Measurements from ENCODE around the gene ELANE.

Gene ELANE

DNA sequence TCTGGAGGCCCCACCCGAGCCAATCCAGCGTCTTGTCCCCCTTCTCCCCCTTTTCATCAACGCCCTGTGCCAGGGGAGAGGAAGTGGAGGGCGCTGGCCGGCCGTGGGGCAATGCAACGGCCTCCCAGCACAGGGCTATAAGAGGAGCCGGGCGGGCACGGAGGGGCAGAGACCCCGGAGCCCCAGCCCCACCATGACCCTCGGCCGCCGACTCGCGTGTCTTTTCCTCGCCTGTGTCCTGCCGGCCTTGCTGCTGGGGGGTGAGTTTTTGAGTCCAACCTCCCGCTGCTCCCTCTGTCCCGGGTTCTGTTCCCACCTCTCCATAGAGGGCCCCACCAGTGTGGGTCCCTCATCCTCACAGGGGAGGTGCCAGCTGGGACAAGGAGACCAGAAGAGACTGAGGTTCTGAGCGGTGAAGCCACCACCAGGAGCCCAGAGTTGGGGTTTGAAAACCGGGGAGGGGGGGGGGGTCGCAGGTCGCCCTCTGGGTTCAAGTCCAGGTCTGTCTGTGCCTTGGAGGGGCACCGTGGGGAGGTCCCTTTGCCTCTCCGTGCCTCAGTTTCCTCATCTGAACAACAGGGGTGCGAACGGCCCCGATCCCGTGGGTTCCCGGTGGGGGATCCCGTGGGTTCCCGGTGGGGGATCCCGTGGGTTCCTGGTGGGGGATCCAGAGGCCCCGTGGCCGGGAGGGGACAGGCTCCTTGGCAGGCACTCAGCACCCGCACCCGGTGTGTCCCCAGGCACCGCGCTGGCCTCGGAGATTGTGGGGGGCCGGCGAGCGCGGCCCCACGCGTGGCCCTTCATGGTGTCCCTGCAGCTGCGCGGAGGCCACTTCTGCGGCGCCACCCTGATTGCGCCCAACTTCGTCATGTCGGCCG, at the start of gene ELANE:
Gene ELANE (plus strand): TSS at position 168 of the 878 bp plus-strand sequence. CDS start 26 bp downstream, at position 194.
- no peak for DNase-seq (ENCODE audit: low spot score)
- FAIRE-seq, result no peak

DNA sequence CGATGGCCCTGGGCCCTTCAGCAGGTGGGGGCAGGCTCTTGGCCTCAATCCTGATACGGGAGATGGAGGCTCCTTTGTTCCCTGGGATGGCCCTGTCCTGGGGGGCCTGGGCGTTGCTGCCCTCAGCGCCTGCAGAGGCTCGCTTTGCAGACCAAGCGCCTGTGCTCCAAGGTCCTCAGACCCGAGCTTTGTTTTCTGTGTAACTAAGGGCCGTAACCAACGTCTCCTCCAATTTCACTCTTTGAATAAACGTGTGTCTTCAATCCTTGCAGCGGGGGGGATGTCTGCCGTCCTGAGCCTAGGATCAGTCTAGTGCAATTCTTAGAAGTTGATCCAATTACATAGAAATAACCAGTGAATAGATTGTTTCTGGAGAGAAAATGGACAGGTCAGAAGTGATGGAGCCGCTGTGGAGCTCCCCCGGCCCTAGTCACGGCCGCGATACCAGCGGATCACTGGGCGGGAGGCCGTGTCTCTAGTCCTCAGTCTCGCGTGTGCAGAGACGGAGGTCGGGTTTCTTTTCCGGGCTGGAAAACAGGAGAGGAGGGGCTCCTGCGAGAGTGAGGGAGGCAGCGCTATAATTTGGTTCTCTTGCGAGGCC, 49.5 kb upstream of the ELANE start:
- DNase-seq (ENCODE audit: low spot score) (no peak), FAIRE-seq (no peak)

DNA sequence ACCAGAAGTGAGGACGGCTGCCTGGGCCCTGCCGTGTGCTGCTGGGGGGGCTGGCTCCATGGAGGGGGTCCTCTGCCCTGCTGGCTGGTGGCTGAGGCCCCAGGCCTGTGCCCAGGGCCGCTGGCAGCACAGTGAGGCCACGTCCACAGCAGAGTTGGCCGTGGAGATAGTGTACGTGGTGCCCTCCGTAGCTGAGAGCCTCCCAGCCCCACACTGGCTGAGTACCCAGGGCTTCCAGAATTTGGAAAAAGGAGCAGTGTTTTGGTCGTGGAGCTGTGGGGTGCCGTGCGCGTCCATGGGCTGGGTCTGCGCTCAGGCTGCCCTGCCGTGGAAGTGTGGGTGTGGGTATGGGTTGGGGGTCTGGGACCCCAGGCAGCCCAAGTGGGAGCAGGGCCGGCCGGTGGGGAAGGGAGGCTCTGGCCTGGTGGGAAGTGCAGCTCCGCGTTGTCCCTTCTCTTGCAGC, 49.0 kb upstream of the ELANE start:
- FAIRE-seq, result no peak
- DNase-seq (ENCODE audit: low spot score), result no peak

DNA sequence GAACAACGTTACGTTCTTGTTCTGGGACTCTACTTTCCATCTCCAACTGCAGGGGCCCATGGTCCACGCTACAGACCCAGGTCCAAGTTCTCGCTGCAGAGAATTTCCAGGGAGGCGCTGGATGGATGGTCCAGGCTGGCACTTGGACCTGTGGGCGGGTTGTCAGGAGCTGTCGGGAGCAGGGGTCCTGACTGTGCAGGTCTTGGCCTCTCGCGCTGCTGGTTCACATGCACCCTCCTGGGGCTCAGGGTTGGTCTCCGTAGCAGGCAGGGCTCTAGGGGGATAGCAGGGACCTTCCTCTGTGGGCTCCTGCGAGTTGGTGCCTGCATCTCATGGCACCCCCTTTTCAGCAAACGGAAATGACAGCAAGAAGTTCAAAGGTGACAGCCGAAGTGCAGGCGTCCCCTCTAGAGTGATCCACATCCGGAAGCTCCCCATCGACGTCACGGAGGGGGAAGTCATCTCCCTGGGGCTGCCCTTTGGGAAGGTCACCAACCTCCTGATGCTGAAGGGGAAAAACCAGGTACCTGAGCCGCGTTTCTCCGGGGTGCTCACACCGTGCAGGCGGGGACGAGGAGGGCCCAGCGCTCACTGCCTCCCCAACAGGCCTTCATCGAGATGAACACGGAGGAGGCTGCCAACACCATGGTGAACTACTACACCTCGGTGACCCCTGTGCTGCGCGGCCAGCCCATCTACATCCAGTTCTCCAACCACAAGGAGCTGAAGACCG, 48.3 kb upstream of the ELANE start:
- DNase-seq (ENCODE audit: low spot score), result no peak
- no peak for FAIRE-seq

GRCh38 chr19:804419-805165, 47.5 kb upstream of the ELANE start:
- no peak for FAIRE-seq

DNA sequence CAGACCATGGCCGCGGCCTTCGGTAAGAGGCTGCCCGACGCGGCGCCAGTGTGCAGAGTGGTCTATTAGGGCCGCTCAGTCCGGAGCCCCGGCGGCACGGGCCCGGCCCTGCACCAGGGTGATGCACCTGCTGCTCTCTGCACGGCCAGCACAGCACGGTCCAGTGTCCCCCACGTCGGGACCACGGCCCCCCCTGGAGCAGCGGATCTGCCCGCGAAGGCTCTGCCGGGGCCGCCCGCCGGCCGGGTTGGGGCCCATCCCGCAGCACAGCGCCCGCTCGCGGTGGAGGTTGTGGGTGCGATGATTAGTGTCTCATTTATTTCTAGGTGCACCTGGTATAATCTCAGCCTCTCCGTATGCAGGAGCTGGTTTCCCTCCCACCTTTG, 46.9 kb upstream of the ELANE start:
- no peak for DNase-seq (ENCODE audit: low spot score)
- no peak for FAIRE-seq

More at GRCh38 chr19:804419-805165, 47.5 kb upstream of the ELANE start:
- DNase-seq (ENCODE audit: low spot score), result no peak

- no peak for DNase-seq (ENCODE audit: low spot score)
- FAIRE-seq, result no peak
These were observed 46.2 kb upstream of the ELANE start for GRCh38 chr19:805600-806550.

- FAIRE-seq, result no peak
- no peak for DNase-seq (ENCODE audit: low spot score)
These were observed 45.2 kb upstream of the ELANE start for GRCh38 chr19:806815-807421.

GRCh38 chr19:807627-808422, 44.3 kb upstream of the ELANE start:
- no peak for FAIRE-seq
- DNase-seq (ENCODE audit: low spot score), result no peak

GRCh38 chr19:808423-808775, 43.7 kb upstream of the ELANE start:
- FAIRE-seq, result no peak
- DNase-seq (ENCODE audit: low spot score), result no peak

- FAIRE-seq (no peak), DNase-seq (ENCODE audit: low spot score) (no peak)
These were observed 41.8 kb upstream of the ELANE start for GRCh38 chr19:810077-810855.

- FAIRE-seq, result no peak
These were observed 41.1 kb upstream of the ELANE start for GRCh38 chr19:810883-811489.

GRCh38 chr19:811506-812048, 40.5 kb upstream of the ELANE start:
- DNase-seq (ENCODE audit: low spot score), result no peak
- FAIRE-seq, result no peak

More at GRCh38 chr19:810883-811489, 41.1 kb upstream of the ELANE start:
- no peak for DNase-seq (ENCODE audit: low spot score)

DNA sequence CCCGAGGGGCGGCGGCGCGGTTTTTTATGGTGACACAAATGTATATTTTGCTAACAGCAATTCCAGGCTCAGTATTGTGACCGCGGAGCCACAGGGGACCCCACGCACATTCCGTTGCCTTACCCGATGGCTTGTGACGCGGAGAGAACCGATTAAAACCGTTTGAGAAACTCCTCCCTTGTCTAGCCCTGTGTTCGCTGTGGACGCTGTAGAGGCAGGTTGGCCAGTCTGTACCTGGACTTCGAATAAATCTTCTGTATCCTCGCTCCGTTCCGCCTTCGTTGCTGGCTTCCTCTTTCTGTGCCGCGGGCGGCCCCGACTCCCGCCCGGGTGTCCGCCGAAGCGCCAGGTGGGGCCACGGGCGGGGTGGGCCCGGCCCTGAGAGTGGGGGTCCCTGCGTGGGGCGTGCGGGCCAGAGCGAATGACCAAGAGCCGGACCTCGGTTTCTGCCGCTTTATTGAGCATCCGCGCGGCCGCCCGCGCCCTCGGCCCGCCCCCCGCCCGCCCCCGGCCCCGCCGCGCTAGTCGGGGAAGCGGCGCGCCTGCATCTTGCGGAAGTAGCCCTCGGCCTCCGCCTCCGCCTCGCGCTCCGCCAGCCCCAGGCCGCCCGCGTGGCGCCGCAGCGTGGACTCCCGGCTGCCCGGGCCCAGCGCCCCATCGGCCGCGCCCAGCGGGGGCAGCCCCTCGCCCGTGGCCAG, 39.9 kb upstream of the ELANE start:
- no peak for DNase-seq (ENCODE audit: low spot score)
- no peak for FAIRE-seq

DNA sequence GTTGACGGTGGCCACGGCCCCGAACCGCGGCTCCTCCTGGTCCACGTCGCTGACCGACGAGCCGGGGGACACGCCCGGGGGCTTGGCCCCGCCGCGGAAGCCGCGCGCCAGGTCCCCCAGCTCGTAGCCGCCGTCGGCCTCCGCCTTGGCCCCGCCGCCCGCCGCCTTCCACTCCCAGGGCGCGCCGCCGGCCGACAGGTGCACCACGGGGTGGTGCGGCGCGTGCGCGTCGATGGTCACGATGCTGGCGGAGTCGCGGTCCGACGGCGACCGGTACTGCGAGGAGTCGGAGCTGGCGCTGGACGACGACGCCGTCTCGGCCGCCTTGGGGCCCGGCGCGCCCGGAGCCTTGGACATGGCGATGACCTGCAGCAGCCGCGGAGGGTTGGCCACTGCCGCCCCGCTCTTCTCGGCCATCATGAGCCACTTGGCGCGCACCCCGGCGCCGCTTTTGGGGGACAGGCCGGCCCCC, 39.3 kb upstream of the ELANE start:
- DNase-seq (ENCODE audit: low spot score) (no peak), FAIRE-seq (no peak)

- FAIRE-seq, result no peak
- DNase-seq (ENCODE audit: low spot score), result no peak
These were observed 38.6 kb upstream of the ELANE start for GRCh38 chr19:813219-814151.
